ENCODE measurements around the gene SSUH2. TPM values are rescaled to one million over a fixed set of nuclear protein-coding genes. Genes with fewer than 3 reads are reported as not detected.

SSUH2 gene
- total RNA-seq, 2 experiments from 2014 or later, result 0.11 to 0.31 TPM

DNA sequence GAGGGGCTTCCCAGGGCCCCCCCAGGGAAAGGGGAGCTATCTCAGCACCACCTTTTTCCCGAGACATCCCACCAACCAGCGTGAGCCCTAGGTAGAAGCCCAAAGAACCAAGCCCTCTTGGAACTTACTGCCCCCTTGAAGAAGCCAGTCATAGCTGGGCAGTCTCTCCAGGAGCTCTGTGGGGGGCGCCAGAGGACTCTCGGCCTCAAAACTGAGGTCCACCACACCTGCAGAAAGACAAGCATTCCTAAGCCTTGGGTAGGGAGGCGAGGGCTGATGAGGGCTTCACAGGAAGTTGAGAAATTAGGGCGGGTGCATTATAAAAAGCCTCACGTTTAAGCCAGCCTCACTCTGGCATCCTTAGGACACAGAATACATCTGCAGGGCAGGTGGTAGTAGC is 9.0 kb downstream of the SSUH2 start:
- no peaks in the 10 kb centered on the region for H3K4me1 Mint-ChIP-seq (ENCODE audit: low read depth)
- intact Hi-C loops (cut with micrococcal nuclease), result no loop called here
- no peak for DNase-seq
- no peaks in the 10 kb centered on the region for H3K9me3 Mint-ChIP-seq
- TF ChIP-seq, protein P1, sequence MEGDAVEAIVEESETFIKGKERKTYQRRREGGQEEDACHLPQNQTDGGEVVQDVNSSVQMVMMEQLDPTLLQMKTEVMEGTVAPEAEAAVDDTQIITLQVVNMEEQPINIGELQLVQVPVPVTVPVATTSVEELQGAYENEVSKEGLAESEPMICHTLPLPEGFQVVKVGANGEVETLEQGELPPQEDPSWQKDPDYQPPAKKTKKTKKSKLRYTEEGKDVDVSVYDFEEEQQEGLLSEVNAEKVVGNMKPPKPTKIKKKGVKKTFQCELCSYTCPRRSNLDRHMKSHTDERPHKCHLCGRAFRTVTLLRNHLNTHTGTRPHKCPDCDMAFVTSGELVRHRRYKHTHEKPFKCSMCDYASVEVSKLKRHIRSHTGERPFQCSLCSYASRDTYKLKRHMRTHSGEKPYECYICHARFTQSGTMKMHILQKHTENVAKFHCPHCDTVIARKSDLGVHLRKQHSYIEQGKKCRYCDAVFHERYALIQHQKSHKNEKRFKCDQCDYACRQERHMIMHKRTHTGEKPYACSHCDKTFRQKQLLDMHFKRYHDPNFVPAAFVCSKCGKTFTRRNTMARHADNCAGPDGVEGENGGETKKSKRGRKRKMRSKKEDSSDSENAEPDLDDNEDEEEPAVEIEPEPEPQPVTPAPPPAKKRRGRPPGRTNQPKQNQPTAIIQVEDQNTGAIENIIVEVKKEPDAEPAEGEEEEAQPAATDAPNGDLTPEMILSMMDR (IDR thresholded peaks at IDR 0.05), result no peak
- ChIA-PET CTCF (no interaction called here), POLR2A (no interaction called here)
- no peak overlapping the region for H3K27ac Mint-ChIP-seq
- no peak for ATAC-seq
- peaks cover 14% of the 10 kb centered on the region for H3K27me3 Mint-ChIP-seq
- H3K36me3 Mint-ChIP-seq (ENCODE audit: low read depth), result no peaks in the 10 kb centered on the region
- no peak overlapping the region for H3K4me3 Mint-ChIP-seq

DNA sequence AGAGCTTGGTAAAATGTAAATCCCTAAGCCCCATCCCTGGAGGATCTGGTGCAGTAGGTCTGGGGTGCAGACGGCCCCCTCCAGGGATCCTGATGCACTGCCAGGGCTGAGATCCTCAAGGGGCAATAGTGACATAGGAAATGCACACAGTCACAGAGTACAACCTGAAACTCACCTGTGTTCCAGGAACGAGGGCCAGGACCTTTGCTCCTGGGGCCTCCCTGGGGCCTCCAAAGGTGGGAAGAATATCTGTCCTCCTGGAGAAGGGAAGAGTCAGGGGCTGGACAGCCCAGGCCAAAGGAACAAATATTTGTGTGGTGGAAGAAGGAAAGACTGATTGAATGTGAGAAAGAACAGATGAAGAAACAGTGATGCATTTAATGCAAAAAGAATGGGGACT is 9.5 kb downstream of the SSUH2 start:
- TF ChIP-seq, protein P1 (IDR thresholded peaks at IDR 0.05), result no peak
- H3K27me3 Mint-ChIP-seq, result peaks cover 13% of the 10 kb centered on the region
- H3K4me3 Mint-ChIP-seq, result no peak overlapping the region
- H3K9me3 Mint-ChIP-seq, result no peaks in the 10 kb centered on the region
- H3K36me3 Mint-ChIP-seq (ENCODE audit: low read depth), result no peaks in the 10 kb centered on the region
- H3K27ac Mint-ChIP-seq, result no peak overlapping the region
- ChIA-PET POLR2A (no interaction called here), CTCF (no interaction called here)
- no peaks in the 10 kb centered on the region for H3K4me1 Mint-ChIP-seq (ENCODE audit: low read depth)
- intact Hi-C loops (cut with micrococcal nuclease), result no loop called here
- no peak for ATAC-seq
- DNase-seq, result no peak

DNA sequence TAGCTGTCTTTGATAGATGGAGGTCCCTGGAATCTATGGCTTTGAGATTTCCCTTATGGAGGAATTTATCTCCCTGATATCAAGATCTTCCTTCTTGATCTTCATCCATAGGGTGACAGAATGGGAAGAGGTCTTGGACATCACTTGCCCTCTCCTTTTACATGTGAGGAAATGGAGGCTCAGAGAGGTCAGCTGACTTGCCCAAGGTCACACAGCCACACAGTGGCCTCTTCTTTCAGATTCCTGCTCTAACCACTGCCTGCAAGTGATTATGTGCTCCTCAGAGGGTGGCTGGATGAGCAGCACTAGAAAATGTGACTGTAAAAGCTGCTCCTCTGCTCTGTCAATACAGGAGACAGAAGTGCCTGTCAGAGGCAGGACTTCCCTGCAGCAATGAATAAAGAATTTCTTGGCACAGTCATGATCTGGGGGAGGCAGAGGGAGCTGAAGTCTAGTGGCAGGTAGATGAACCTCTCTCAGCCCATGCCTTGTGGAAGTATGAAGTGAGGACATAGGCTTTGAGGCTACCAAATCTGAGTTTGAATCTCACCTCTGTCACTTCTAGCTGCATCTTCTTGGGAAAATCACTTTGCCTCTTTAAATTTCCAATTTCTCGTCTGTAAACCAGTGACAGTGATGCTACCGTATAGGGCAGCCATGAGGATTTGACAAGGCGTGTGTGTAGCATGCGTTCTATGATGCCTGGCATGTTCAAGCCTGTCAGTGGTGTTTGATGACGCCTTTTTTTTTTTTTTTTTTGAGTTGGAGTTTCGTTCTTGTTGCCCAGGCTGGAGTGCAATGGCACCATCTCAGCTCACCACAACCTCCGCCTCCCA is 12.0 kb downstream of the SSUH2 start:
- POLR2A ChIA-PET, result no interaction called here
- no peak overlapping the region for H3K27ac Mint-ChIP-seq
- TF ChIP-seq, protein P1 (IDR thresholded peaks at IDR 0.05), result no peak
- no peak overlapping the region for H3K4me3 Mint-ChIP-seq
- H3K36me3 Mint-ChIP-seq (ENCODE audit: low read depth), result peaks cover 2% of the 10 kb centered on the region
- no peak for DNase-seq
- peaks cover 13% of the 10 kb centered on the region for H3K27me3 Mint-ChIP-seq
- CTCF ChIA-PET, result interaction anchor here (1.6 kb wide), 1 partner anchor 11 kb away, joined by 5 read pairs; no protein-coding TSS in a partner anchor
- H3K4me1 Mint-ChIP-seq (ENCODE audit: low read depth), result peaks cover 8% of the 10 kb centered on the region
- peaks cover 2% of the 10 kb centered on the region for H3K9me3 Mint-ChIP-seq
- intact Hi-C loops (cut with micrococcal nuclease), result no loop called here
- ATAC-seq, result no peak

DNA sequence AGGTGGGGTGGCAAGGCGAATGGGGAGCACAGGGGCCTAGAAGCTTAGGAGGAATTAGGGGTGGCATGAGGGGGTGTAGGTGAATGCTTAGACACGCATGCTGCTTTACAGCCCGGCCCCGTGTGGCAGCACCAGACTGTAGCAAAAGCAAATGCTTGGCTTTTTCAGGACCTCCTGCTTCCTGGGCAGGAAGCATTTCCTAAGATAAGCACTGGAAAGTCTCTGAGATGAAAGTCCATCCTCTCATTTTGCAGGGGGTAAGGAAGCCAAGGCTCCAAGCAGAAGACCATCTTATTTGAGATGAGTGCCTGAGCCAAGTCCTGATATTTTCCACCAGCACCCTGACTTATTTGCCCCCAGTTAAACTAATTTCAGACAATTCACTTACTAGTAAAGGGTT is 12.9 kb downstream of the SSUH2 start:
- Mint-ChIP-seq H3K36me3 (ENCODE audit: low read depth) (peaks cover 2% of the 10 kb centered on the region), H3K4me3 (no peak overlapping the region), H3K27ac (no peak overlapping the region), H3K9me3 (peaks cover 2% of the 10 kb centered on the region), H3K4me1 (ENCODE audit: low read depth) (peaks cover 12% of the 10 kb centered on the region), H3K27me3 (peaks cover 13% of the 10 kb centered on the region)
- intact Hi-C loops (cut with micrococcal nuclease), result no loop called here
- CTCF ChIA-PET, result no interaction called here
- ATAC-seq, result no peak
- no peak for DNase-seq
- POLR2A ChIA-PET, result no interaction called here
- TF ChIP-seq, protein P1 (IDR thresholded peaks at IDR 0.05), result no peak

DNA sequence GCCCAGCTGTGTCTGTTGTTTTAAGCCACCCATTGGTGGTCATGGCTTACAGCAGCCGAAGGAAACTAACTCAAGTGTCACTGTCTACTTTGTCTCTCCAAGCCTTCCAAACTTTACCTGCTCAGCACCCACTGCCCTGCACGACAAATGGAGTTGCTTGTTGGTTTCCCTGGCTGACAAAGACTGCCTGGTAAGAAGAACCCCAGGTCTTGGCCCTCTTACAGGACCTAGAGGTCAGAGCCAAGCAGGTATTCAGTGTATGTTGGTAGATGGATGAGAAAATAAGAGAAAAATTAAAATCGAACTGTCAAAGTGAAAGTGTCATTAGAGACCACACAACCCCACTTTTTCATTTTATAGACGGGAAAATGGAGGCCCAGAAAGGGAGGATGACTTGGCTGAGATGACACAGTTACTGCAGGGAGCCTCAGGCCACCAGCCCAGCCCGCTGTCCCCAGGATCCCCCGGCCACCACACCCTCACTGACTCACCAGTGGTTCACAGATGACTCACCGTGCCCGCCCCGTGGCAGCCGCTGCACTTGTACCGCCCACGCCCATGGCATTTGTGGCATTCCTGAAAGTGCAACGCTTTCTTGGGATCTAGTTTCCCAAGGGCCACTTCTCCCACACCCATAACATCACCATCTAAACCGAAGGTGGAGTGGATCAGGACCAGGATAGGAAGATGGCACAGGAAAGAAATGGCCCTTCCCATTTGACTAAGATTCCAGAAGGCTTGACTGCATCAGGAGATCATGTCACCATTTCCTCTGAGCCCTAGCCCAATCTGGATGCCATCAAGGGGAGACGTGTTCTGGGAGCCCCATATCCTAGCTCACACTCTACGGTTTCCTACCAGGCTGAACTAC is 15.2 kb downstream of the SSUH2 start:
- TF ChIP-seq, protein P1 (IDR thresholded peaks at IDR 0.05), result no peak
- ChIA-PET POLR2A (no interaction called here), CTCF (no interaction called here)
- H3K27ac Mint-ChIP-seq, result peak overlapping the region; percentile 30
- peaks cover 12% of the 10 kb centered on the region for H3K4me1 Mint-ChIP-seq (ENCODE audit: low read depth)
- ATAC-seq (peak; percentile 93), DNase-seq (peak; percentile 83)
- intact Hi-C loops (cut with micrococcal nuclease), result loop anchor here (10.0 kb wide), 1 partner anchor 175 kb away; no protein-coding TSS in a partner anchor
- H3K36me3 Mint-ChIP-seq (ENCODE audit: low read depth), result peaks cover 2% of the 10 kb centered on the region
- peaks cover 2% of the 10 kb centered on the region for H3K9me3 Mint-ChIP-seq
- peaks cover 22% of the 10 kb centered on the region for H3K27me3 Mint-ChIP-seq
- no peak overlapping the region for H3K4me3 Mint-ChIP-seq
